Peyer's patch (tissue), 4 donors: ENCODE measurements around the gene PDGFA.

Source experiments
- POLR2A ChIP-seq, 2 donors: fragments of 450-650 bp; IDR thresholded peaks; one replicate each; pipeline ENCODE4 v1.5.1; 2017; ENCODE audit warnings: antibody characterized with exemption in 2 of 2, mild to moderate bottlenecking in 2 of 2, moderate library complexity in 2 of 2
- TF ChIP-seq, protein P1 (sequence below), 6 experiments: fragments of 450-650 bp in 4 of 6; fragments of 200-600 bp in 2 of 6; sonication (generic) in 1 of 6; IDR thresholded peaks; one replicate each; pipeline ENCODE4 v1.5.1; 2017 to 2019; ENCODE audit warnings: antibody characterized with exemption in 6 of 6, mild to moderate bottlenecking in 3 of 6, moderate library complexity in 1 of 6

DNA sequence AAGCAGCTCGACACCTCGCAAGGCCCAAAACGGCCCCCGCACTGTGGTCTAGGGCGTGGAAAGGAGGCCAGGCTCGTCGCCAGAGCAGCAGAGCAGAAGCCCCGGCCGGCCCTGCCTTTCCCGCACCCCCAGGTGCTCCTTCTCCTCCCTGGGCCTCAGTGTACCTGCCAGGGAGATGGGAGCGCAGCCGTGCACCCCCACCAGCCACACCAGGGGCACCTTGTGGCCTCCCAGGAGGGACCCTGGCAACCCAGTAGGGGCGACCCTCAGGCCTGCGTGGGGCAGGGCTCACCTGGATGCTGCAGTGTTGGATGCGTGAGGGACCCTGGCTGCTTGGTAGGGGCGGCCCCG lies 9.5 kb downstream of the PDGFA start:
- no peak for TF ChIP-seq POLR2A (IDR thresholded peaks at IDR 0.05)
- TF ChIP-seq, protein P1, sequence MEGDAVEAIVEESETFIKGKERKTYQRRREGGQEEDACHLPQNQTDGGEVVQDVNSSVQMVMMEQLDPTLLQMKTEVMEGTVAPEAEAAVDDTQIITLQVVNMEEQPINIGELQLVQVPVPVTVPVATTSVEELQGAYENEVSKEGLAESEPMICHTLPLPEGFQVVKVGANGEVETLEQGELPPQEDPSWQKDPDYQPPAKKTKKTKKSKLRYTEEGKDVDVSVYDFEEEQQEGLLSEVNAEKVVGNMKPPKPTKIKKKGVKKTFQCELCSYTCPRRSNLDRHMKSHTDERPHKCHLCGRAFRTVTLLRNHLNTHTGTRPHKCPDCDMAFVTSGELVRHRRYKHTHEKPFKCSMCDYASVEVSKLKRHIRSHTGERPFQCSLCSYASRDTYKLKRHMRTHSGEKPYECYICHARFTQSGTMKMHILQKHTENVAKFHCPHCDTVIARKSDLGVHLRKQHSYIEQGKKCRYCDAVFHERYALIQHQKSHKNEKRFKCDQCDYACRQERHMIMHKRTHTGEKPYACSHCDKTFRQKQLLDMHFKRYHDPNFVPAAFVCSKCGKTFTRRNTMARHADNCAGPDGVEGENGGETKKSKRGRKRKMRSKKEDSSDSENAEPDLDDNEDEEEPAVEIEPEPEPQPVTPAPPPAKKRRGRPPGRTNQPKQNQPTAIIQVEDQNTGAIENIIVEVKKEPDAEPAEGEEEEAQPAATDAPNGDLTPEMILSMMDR (IDR thresholded peaks at IDR 0.05): no peak
